ENCODE results near the gene NCOA7.

GRCh38 chr6:125942672-125943527, 152.1 kb downstream of the NCOA7 start:
- TF ChIP-seq ZNF70 (CRISPR knock-in tag; IDR thresholded peaks at IDR 0.05) (no peak), RARB (CRISPR knock-in tag; IDR thresholded peaks at IDR 0.05) (no peak), PATZ1 (CRISPR knock-in tag; IDR thresholded peaks at IDR 0.05; ENCODE audit: borderline replicate concordance) (no peak), CREB5 (CRISPR knock-in tag; IDR thresholded peaks at IDR 0.05; ENCODE audit: low read depth) (no peak), TCF4 (CRISPR knock-in tag; IDR thresholded peaks at IDR 0.05; ENCODE audit: borderline replicate concordance) (no peak), ZFP3 (CRISPR knock-in tag; IDR thresholded peaks at IDR 0.05) (no peak), CSDC2 (CRISPR knock-in tag; IDR thresholded peaks at IDR 0.05) (no peak)
- TF ChIP-seq, protein P1, sequence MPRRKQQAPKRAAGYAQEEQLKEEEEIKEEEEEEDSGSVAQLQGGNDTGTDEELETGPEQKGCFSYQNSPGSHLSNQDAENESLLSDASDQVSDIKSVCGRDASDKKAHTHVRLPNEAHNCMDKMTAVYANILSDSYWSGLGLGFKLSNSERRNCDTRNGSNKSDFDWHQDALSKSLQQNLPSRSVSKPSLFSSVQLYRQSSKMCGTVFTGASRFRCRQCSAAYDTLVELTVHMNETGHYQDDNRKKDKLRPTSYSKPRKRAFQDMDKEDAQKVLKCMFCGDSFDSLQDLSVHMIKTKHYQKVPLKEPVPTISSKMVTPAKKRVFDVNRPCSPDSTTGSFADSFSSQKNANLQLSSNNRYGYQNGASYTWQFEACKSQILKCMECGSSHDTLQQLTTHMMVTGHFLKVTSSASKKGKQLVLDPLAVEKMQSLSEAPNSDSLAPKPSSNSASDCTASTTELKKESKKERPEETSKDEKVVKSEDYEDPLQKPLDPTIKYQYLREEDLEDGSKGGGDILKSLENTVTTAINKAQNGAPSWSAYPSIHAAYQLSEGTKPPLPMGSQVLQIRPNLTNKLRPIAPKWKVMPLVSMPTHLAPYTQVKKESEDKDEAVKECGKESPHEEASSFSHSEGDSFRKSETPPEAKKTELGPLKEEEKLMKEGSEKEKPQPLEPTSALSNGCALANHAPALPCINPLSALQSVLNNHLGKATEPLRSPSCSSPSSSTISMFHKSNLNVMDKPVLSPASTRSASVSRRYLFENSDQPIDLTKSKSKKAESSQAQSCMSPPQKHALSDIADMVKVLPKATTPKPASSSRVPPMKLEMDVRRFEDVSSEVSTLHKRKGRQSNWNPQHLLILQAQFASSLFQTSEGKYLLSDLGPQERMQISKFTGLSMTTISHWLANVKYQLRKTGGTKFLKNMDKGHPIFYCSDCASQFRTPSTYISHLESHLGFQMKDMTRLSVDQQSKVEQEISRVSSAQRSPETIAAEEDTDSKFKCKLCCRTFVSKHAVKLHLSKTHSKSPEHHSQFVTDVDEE (CRISPR knock-in tag; IDR thresholded peaks at IDR 0.05) = no peak
